CD4-positive, alpha-beta T cell treated with Interleukin-6 at 100 ng/mL for 8 hours (primary cell): Measurements from ENCODE around the gene LUC7L.
"Not testable (repeated sequence)": the region's sequence is repeated elsewhere in the genome, so short reads cannot be mapped to it uniquely, and the experiment has no call there.

ENCODE experiments used
- DNase-seq: peaks from one replicate; pipeline ENCODE4 v3.0.0-alpha.2; 2020; ENCODE audit warnings: mixed read lengths, low spot score

LUC7L gene

DNA sequence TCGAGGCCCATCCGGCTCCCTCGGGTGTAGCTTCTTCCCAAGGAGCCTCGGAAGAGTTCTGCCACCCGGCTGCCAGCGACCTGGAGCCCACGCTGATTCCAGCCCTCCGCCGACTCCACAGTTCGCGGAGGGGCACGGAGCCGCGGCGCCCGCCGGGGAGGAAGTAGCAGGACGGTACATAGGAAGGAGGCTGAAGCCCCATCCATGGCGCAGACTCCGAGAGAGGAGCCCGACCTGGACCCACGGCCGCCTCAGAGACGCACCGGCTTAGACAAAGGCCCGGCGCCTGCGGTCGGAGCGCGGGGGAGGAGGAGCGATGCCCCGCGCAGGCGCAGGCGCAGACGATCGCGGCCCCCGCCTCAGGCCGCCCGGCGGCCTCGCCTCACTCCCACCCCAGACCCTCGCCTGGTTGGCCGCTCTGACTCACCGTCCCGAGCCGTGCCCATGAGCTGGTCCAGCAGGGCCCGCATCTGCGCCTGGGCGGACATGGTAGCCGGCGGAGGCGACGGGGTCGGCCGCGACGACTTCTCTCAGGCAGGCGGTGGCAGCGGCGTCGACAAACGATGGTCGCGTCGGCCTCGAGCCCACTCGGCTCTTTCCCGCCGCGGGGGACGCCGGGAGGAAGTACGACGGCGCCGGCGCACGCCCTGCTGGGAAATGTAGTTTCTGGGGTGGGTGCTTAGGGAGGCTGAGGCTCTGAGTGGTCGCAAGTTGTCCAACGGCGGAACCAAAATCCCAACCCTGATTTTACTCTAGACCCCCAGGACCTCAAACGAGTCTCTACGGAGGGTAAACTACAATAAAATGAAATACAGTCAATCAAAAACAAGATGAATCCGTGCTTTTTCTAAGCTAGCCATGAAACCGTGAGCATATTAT lies at the start of gene LUC7L:
TSS of gene LUC7L (minus strand) at position 598 of the 879 bp plus-strand sequence. CDS start at position 488, 110 bp downstream.
- peak; percentile 79 for DNase-seq

DNA sequence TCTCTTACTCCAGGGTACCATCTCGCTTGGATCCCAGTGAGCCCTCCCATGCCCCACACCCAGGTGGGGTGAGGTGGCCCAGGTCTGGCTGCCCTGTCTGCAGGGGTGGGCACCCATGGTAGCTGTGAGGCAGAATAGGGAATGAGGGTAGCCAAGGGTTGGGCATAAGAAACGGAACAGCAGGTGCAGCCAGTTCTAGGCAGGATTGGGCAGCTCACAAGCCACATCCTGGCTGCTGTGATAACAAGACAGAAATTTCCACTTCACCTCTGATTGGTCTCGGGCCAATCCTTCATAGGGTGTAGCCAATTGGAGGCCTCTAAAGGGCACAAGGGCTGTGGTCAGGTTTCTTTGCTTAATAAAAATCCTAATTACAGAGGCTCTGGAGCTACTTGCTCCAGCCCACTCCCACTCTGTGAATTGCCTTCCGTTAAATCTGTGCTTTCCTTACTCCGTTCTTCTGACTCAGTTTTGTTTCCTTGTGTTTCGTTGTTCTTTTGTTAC lies 49.7 kb upstream of the LUC7L start:
- DNase-seq: peak; percentile 31

- no peak for DNase-seq
Observed at GRCh38 chr16:276426-277077, 47.3 kb upstream of the LUC7L start.

DNA sequence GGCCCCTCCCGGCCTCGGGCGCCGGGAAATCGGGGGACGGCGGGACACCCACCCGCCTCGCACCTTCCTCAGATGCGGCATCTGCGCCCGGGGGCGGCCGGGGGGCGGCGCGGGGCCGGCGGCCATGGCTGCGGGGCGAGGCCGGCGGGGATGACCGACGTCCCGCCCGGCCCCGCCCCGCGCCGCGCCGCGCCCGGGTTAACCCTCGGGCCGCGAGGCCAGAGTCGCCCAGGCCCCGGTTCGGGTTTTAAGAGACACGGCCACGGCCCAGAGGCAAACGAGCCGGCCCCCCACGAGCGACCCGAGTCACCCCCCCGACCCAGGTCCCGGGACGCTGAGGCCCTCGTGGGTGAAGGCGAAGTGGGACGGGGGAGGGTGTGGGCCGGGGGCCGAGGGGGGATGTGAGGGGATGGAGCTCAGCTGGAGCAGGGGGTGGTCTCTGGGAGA lies 46.6 kb upstream of the LUC7L start, which contains the start of gene RGS11:
TSS of gene RGS11 (minus strand) at position 159 of the 447 bp plus-strand sequence. CDS start at position 126, 33 bp downstream.
- no peak for DNase-seq

- DNase-seq: no peak
Observed at GRCh38 chr16:275041-275641, 45.9 kb upstream of the LUC7L start.

GRCh38 chr16:273547-274421 lies 44.5 kb upstream of the LUC7L start:
- DNase-seq: no peak

- DNase-seq: no peak
Observed at GRCh38 chr16:272633-273546, 43.6 kb upstream of the LUC7L start.

- no peak for DNase-seq
Observed at GRCh38 chr16:270381-271255, 41.4 kb upstream of the LUC7L start.

DNA sequence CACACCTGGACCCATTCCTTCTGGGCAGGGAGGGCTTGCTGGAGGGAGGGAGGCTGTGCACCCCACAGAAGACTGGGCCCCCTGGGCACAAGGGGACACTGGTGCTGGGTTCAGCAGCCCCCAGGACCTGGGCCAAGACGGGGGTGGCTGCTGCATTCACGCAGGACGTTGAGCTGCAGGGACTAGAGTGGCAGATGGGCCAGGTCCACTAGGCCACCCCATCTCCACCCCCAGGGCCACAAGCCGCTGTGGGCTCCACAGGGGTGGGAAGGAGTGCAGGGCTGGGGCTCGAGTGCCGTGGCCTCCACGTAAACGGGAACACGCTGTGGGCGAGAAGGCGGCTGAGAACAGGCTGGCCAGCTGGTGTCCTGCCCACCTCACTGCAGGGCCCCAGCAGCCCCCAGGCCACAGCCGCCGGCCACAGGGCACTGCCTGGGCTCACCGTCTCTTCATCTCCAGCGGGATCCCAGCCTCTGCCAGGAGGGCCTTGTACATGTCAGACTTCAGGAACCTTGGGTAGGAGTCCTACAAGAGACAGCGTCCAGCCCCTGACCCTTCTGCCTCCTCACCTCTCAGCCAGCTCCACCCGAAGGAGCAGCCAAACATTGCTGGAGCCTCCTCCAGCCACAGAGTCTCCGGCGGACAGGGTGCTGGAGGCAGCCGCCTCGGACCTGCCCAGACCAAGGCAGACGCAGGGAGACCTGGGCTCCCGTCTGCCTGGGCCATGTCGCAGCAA lies 40.0 kb upstream of the LUC7L start:
- DNase-seq: no peak

DNA sequence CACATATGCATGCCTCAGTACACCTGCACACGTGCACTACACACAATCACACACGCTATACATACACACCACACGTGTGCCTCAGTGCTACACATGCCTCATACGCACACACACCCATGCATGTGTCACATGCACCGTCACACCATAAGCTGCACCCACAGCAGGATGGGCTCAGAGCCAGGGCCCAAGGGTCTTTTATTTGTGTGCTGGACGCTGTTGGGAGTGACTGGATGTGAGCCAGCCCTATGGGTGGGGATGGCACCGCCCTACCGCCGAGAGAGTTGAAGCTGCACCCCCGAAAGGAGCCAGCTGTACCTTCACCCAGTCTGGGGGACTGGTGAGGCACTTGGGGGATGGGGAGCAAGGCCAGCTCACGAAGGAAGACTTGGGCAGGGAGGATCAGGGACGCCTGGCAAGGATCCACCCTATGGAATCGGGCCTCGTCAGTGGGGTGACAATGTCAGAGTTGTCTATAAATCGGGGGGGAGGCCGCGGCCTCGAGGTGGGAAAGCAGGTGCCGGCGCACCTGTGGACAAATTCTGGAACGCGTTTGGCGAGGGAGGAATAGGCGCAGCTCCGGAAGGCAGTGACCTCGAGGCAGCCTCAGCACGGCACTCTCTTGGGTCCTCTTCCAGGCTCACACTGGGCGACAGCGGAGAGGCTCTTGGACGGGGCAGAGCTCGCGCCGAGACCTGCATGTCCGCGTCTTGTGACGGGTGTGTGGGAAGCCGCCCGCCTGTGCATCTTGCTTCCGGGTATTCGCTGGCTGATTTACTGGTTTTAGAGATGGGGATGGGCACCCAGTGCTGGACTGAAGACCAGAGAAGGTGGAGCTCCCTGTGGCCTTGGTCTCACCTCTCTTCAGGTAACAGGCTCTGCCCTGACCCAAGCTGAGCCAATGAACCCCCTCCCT lies 39.1 kb upstream of the LUC7L start:
- no peak for DNase-seq

DNA sequence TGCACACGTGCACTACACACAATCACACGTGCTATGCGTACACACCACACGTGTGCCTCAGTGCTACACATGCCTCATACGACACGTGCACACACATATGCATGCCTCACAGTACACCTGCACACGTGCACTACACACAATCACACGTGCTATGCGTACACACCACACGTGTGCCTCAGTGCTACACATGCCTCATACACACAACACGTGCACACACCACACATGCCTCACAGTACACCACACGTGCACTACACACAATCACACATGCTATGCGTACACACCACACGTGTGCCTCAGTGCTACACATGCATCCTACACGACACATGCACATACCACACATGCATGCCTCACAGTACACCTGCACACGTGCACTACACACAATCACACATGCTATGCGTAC lies 38.3 kb upstream of the LUC7L start:
- DNase-seq: not testable (repeated sequence)

DNA sequence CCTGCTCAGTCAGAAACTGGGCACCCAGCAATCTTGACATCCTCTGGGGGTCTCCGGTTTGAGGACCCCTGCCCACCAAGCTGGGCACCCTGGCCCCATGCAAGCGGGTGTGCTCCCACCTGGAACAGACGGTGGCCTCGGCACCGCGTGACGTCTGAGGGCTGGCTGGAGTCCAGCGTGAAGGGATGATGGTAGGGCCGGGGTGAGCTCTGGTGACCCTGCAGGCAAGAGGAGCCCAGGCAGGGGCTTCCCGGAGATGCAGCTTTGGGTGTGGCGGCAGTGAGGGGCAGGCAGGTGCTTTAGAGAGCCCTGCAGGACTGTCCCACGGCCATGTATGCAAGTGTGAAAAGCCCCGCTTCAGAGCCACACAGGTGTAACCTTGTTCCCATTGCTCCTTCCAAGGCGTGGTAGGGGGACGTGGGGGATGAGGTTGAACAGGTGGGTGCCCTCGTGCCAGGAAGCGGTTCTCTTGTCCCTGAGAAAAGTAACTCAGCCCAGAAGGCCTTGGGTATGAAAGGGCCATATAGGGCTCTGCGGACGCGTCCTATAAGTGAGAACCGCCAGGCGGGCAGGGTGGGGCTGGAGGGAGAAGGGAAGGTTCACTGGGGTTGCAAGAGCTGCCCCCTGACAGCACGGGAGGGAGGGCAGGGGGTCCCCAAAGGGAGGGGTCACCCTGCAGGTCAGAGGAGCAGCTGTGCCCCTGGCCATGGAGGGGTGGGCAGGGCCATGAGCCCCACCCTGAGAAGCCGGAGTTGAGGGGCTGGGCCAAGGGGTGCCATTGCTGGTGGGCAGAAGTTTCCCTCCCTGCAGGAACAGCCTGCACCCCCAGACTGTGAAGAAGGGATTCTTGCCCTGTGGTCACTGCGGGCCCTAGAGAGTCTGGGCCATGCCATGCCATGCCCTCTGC lies 37.3 kb upstream of the LUC7L start:
- DNase-seq: no peak

- no peak for DNase-seq
Observed at GRCh38 chr16:265711-266110, 36.5 kb upstream of the LUC7L start.

DNA sequence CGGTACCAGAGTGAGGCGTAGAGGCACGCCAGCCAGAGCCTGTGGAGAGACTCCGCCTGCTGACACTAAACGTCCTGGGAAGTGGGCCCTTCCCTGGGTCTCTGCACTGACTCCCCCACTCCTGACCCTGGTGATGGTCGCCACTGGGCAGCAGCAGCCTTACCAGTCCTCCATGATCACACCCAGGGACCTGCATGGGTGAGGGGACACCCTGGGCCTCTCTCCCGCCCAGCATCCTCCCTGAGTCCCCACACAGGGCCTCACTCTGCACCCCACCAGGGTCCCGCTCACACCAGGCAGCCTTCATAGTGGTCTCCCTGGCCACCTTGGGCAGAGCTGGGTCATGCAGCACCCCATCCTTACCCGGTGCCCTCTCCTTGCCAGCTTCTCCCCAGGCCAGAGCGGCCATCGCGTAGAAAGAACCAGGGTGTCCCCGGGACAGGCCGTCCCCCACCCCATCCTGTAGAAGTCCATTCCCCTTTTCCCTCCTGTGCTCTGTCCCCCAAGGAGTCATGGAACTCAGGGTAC lies 35.8 kb upstream of the LUC7L start:
- DNase-seq: no peak

GRCh38 chr16:264440-264951 lies 35.2 kb upstream of the LUC7L start:
- no peak for DNase-seq

- DNase-seq: no peak
Observed at GRCh38 chr16:263944-264343, 34.7 kb upstream of the LUC7L start.
